Stimulated activated naive CD4-positive, alpha-beta T cell treated with Interleukin-2 at 50 U/mL for 16 hours (primary cell): ENCODE data around the gene MRPL36.
"Not testable (repeated sequence)": the region's sequence is repeated elsewhere in the genome, so short reads cannot be mapped to it uniquely, and the experiment has no call there.

Experiments
- DNase-seq: peaks from one replicate; lab custom pipeline; 2025; lab: John Stamatoyannopoulos, UW

MRPL36 gene

DNA sequence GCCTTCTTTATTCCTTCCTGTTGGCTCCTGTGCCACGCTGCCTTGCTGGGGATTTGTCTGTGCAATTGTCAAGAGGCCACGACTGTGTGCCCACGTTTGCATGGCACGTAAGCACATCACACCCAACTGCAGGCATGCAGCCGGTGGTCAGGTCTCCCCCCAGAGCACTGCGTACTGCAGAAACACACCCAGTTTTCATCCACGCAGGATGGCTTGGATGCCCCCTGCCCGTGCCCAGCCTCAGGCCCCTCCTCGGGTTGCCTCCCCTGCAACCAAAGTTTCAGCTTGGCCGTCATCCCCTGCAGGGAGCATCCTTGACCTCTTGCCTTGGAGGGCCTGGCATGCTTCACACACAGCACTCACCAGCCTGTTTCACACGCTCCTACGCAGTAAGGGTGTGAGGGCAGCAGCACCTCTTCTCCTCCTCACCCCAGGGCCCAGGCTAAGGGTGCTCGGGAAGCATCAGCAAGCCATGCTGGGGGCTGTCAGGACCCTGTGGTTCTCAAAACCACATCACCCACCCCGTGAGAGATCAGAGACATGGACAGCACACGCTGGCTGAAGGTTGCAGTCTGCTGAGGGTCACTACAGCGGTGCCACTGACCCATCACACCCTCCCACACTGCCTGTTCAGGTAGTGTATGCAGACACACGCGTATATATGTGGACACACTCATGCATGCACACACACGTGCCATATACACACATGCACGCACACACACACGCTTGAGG is 3.1 kb downstream of the MRPL36 start:
- no peak for DNase-seq

DNA sequence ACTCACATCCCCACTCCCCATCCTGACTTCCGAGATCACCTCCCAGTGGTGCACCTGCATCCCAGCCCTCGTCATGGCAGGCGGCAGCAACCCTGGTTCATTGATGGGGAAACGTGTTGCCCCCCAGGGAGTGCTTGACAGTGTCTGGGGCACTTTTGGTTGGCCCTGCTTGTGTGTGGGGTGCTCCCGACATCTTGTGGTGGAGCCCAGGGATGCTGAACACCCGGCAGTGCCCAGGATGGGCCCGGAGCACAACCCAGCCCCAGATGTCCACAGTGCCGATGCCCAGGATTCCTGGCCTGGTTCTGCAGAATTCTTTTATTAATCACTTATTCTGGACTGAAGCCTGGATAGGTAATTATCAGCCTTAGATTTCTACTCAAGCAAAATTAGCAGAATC is 3.7 kb downstream of the MRPL36 start:
- no peak for DNase-seq

DNA sequence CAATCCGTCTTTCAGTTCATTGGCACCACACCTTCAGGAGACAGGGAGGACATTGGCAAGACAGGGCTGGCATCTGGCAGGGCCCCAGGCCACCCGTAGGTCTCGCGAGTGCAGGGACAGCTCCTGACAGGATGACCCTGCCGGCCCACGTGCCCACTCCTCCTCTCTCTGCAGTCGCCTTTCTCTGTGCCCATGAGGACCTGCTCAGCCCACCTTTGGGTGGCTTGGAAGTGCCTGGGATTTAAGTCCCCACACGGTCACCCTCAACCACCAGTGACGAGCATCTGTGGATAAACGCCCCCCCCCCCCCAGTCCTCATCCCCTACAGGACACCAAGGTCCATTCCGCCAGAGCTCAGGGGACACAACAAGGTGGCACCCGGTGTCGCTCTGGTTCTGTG is 4.1 kb downstream of the MRPL36 start:
- no peak for DNase-seq

DNA sequence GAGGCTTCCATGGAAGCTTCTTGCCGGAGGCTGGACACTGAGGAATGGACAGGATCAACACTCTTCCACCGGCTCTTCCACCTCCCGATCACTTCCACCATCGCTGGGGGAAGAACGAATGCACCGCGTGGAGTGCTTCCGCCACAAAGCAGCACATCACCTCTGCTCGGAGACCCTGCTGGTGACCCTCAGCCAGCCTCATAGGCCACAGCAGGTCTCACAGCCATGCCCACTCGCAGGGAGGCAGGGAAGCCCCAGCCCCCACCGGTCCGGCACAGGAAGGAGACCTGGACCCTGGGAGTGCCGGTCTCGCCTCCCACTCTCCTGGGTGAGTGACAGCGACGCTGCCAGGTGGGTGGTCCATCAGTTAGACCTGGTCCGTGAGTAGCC is 4.7 kb downstream of the MRPL36 start:
- no peak for DNase-seq

DNA sequence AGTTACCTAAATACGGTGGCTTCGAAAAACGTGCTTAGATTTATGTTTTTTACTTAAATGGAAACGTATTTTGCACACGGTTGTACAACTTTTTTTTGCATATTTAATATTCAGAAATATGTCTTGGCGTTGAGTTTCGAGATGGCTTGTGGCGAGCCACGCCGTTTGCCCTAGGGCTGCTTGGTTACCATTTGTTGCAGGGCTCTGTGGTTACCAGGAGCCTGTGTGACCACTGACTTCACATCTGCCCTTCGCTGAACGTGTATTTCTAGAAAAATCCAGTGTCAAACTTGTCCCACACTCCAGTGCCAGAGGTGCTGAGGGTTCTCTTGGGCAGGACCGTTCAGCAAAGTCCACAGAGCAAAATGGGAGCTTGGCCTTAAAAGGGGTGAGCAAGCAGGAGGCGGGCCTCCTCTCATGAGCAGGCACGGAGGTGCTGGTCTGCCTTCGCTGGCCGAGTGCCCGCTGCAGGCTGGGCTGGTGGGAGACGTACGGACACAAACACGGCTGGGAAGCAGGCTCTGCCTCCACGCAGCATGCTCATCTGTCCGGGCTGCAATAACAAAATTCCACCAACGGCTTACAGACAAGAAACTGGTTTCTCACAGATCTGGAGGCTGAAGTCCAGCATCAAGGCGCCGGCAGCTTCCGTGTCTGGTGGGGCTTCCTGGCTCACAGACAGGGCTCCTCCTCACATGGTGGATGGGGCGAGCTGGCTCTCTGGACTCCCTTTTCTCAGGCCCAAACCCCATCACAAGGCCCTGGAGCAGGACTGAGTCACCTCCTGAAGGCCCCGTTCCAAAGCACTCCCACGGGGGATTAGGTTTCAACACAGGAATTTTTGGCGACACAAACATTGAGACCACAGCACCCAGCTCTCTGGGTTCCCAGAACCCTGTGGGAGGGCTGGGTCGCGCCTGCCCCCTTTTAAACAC is 5.4 kb downstream of the MRPL36 start:
- DNase-seq, result no peak

DNA sequence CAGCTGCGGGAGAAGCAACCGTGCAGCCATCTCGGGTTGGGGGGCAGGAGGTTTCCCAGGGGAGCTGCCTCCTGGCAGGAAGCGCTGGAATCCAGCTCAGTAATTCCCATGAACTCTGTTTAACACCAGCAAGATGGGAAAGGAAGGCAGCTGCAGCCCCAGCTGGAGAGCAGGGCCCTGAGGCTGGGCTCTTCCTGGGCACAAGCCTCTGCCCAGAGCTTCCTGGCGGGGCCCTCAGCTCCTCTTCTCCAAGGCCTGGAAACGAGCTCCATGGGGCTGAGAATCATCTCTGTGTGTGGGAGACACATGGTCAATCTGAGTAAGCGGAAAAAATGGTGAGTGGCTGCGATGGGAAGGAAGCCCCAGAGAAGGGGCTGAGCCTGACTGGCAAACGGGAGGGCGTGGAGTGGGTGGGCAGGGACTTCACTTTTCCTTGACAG is 6.3 kb downstream of the MRPL36 start:
- peak; percentile 62 for DNase-seq

DNA sequence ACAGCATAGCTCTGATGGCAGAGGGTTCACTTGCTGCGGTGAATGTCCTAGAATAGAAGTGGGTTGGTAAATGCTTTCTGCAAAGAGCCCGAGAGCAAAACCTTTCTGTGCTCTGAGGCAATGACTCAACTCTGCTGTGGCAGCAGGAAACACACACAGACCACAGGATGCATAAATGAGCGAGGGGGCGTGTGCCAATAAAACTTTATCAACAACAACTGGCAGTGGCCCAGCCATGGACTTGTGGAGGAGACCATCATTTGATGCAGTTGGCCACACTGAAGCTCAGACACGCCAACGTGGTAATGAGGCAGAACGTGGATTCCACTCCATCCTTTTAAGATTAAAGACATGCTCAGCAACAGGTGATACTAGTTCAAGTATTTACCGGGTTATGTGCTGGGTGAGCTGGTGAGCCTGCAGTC is 6.8 kb downstream of the MRPL36 start:
- peak; percentile 79 for DNase-seq

DNA sequence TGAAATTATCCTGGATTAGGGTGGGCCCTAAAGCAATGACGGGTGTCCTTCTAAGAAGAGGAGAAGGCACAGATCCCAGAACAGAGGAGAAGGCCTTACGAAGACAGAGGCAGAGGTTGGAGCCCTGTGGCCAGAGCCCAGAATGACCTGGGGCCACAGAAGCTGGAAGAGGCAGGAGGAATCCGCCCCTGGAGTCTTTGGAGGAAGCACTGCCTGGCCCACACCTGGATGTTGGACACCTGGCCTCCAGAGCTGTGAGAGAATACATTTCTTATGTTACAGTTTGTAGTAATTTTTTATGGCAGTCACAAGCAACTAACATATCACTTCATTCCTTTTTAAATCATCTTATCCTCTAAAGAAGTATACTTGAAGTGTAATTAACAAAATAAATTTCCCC is 8.5 kb downstream of the MRPL36 start:
- no peak for DNase-seq

DNA sequence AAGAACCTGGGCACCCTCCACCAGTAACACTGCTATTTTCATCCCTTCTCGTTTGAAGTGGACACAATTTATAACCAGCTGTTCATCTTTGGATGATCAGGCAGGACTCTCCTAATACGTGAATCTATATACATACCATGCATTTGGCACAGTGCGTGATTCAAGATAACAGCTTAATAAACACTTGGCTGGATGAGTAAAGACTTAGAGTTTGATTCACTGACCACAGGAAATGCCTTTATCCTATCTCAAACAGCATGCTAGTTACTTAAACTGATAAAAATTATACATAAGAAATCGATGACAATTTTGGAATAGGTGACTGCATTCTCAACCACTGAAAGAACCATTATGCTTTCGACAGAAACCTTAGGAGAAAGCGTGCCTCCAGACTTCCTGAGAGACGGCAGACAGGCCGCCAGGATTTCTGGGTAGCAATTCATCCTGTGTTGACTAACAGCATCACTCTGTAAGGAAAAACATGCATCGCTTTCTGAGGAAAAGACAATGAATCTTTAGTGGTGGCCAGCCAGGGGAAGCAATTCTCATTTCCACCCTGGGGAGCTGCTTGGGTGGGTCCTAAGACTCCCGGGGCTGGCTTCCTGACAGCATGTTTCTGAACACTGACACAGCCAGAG is 9.7 kb downstream of the MRPL36 start:
- DNase-seq, result no peak

DNA sequence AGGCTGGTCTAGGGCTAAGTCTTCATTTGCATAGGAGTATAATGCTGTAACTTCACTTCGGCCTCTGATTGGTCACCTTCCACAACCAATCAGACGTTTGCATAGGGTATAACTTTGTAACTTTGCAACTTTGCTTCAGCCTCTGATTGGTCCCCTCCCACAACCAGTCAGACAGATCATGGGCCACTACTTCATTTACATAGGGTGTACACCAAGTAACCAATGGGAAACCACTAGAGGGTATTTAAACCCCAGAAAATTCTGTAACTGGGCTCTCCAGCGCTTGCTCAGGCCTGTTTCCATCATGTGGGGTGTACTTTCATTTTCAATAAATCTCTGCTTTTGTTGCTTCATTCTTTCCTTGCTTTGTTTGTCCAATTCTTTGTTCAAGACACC is 10.2 kb downstream of the MRPL36 start:
- not testable (repeated sequence) for DNase-seq

DNA sequence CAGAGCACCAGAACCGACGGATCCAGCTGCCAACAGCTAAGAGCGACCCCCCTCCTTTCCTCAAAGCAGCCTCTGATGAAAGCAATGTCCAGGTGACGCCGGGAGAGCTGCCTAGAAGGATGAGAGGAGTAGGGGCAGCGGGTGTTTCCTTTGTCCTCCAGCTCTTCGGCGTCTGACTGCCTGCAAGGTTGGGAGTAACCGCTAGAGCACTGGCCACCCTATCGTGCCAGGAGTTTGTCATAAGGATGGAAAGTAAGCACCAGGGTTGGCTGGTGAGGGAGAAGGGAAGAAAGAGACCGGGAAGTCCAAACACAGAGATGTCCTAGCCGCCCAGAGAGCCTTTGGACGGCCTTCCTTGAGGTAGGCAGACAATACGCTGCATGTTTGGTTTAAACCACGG is 10.8 kb downstream of the MRPL36 start:
- DNase-seq, result no peak

DNA sequence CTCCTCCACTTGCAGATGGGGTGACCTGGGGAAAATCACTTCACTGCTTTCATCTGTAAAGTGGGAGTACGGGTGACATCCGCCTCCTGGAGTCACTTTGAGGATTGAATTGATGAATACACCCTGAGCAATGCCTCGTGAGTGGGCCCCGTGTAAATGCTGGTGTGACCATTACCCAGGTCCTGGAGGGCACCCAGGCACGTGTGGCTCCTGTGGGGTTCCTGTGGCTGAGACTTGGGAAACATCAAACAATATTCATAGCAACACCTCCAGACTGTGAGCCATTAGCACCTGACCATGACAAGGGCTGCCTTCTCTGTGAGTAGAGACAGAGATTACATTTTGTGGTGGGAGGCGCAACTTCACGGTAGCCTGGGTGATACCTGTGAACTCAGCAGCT is 11.4 kb downstream of the MRPL36 start:
- DNase-seq, result no peak

DNA sequence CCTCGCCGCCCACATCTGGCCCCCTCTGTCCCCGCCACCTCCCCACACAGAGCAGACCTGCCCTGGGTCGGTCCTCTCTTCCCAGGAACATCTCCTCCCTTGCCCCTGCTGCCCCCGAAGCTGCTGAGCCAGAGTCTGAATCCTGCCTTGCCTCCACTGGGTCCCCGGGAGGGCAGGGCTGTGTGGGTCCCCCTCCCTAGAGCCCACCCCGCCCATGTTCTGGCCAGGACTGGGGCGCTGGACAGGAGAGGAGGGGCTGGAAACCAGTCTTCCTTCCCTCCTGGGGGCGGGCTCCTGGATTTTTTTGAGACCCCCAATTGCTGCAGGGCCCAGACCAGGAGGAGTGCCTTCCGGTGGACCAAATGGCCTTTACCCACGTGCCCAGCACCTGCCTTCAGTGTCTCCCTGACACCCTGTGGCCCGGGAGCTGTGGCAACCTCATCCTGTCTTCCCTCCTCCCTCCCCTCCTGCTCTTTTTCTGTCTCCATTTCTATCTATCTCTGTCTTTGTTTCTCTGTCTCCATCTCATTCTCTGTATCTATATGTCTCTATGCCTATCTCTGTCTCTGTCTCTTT is 12.1 kb downstream of the MRPL36 start:
- no peak for DNase-seq

DNA sequence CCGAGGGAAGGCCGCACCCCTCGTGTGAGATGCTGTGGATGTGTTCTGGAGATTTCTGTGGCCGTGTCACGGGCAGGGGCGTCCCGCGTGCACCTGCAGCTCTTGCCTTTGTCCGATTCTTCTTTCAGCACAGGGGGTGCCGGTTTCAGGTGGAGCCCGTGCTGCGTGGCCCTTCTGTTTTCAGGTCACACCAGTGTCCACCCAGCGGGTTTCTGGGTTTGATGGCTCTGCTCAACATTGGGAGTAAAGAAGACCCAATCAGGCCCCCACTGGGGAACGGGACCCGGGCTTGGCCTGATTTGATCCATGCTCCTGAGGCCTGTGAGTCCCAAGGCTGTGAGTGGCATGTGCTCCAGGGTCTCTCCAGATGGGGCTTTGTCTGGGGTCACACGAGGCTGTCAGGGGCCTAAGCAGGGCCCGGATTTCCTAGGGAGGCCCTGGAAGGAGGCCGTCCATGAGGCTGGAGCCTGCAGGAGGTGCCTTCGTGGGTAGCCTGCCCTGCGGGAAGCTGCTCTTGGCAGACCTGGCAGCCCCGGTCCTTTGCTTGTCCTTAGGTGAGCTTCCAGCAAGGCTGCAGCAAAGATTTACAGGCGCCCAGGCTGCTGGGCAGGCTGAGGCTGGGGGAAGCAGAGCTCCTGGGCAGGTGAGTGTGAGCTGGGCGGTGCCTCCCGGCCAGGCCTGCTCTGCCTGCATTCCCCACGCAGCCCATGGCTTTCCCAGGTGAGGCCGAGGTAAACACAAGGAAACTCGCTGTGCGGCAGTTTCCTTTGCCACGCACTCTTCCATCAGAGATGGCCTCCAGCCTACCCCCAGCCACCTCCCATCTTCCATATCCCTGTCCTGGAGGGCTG is 12.8 kb downstream of the MRPL36 start:
- DNase-seq, result no peak

DNA sequence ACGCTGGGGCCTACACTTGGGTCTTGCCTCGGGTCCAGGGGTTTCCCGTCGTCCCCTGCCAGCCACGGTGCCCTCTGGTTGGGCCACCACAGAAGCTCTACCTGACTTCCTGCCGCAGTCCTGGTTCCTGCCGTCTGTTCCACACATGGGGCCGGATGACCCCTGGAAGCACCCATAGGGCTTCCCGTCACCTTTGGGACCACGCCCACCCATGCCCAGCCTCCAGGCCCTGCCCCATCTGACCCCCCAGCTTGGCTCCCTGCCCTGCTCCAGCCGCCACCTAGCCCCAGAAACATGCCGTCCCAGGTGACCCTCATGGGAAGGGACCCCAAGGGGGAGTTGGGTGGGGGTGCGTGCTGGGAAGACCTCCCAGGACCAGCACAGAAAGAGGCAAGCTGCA is 13.7 kb downstream of the MRPL36 start:
- DNase-seq, result no peak

DNA sequence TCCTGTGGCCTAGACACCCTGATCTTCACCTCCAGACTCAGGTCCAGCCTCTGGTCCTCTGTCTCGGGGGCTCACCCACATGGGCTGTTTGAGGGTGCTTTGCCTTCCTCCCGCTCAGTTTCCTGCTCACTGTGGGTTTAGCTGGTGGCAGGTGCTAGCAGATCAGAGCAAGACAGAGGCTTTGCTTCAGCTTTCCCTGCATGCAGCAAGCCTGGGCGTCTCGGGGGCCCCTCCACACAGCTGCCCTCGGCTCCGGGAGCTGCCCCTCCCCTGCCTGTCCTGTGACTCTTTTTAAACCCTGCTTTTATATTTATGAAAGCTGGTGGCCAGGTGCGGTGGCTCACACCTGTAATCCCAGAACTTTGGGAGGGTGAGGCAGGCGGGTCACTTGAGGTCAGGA is 14.6 kb downstream of the MRPL36 start:
- no peak for DNase-seq

DNA sequence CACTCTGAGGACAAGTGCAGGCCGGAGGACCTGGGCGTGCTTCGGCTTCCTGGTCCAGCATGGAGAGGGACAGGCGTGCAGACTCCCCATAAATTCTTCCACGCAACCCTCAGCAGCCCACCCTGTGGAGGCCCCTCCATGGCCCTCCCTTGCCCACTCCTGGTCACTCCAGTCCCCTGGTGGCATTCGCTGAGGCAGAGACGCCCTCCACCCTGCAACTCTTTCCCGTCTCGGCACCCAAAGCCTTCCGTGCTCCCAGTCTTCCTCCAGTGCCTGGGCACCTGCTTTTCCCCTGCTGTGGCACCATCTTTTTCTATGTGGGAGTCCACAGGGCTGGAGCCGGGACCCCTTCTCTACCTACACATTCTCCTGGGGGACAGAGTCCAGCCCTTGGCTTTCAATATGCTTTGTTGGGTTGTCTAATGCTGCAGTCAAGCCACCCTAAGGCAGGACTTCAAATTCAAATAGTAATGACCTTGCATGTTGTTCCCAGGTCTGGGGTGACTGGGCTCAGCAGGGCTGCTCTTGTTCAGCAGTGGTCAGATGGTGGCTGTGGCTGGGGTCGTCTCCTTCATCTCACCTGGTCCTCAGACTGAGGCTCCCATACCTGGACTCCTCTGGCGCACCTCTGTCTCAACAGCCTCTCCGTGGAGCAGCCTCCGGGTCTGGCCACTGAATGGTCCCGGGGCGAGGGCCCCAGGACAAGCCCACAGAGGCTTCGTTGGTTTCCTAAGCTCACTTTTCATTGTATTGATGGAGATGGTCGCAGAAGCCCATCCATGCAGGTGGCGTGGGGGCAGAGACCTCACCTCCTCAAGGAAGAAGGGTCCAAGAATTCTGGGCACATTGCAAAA is 15.2 kb downstream of the MRPL36 start:
- no peak for DNase-seq

DNA sequence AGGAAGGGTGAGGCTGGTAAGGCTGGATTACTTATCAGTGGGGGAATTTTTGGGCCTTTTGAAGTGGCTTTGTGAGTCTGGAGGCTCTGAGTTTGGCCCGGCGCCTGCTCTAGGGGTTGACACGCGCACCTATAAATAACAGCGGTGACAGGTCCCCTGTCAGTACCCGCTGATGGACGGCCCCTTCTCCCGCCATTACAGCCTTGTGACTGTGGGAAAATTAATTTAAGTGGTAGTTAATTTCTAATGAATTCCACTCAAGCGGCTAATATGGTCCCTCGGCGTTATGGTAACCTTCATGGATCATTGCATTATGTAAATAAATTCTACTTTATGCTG is 16.5 kb downstream of the MRPL36 start:
- no peak for DNase-seq

DNA sequence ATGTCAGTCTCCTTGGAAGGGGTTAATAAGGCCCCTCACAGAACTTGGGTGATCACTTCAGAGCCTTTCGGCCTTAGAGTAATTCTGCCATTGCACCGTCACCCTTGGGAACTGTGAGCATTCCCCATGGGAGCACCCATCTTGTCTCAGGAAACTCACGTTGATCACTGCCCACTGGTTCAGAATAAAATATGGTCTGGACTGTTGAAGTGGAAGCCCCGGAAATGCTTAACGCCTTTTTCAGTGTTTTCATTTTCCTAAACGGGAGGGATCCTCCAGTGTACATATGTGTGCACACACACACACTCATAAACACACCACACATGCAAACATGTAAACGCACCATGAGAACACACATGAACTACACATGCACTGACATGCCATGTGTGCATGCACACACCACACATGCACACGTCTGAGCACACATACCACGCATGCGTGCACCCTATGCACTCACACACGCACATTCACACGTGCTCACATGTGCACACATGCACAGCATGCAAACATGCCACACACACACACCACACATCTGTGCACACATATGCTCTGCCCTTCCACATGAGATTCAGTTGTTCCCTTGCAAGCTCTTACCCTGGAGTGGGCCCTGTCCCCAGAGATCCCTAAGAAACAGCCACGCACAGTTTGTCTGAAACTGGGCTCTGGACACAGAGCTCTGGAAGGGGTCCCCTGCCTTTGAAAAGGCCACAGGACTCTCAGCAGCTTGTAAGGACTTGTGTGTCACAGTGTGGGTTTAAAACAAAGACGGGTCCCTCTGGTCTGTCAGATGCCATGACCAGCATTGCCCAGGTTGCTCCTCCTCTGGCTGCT is 17.0 kb downstream of the MRPL36 start:
- DNase-seq, result no peak
